ENCODE measurements around the gene ANKRD23. TPM values are rescaled to one million over a fixed set of nuclear protein-coding genes. Genes with fewer than 3 reads are reported as not detected.

The ANKRD23 gene
- total and polyA plus RNA-seq, 2 donors (not counting 1 experiment from before 2014, with no cell fraction given): 0.41 to 1.3 TPM

DNA sequence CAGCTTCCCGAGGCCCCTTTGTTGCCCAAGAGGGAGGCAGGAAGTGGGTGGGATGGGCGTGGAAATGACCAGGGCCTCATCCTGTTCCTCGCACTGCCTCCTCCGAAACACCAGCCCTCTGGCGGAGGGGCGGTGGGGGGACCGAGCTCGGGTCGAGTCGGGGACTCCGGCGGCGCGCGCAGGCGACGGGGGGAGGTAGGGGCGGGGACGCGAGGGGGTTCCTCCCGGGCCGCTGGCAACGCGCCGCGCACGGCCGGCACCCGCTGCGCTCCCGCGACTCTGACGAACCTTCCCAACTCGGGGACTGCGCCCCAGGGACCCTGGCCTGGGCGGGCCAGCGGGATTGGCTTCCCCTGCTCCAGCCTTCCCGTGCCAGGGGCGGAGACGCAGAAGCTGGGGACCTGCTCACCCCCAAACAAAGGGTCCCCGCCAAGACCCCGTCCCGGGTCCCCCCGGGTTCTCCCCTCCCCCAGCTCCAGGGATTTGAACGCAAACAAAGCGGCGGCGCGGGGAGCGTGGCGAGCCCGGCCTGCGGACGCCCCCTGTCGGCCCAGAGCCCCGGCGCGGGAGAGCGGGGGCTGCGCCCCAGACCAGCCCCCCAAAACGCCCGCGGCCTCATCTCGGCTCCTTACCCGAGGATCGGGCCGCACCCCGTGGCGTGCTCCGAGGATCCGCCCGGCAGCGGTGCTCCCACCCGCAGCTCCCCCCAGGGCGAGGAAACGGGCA, 24.9 kb upstream of the ANKRD23 start:
- no peaks in the 10 kb centered on the region for H4K20me1 ChIP-seq (ENCODE audit: control insufficient read depth, extremely low read depth, insufficient read depth, low read length)
- H3K79me2 ChIP-seq (ENCODE audit: control insufficient read depth, insufficient read depth, low read length): peaks cover 31% of the 10 kb centered on the region
- TF ChIP-seq CTCF (conservative IDR thresholded peaks at IDR 0.05 in 1 of 2, IDR thresholded peaks at IDR 0.05 in 1 of 2; ENCODE audit: low read depth in 1 of 2, low read length in 2 of 2): peak; percentile 41 to 59
- no peak for TF ChIP-seq EZH2 (IDR thresholded peaks at IDR 0.05; ENCODE audit: low read length, missing control alignments)
- H3K4me1 ChIP-seq (ENCODE audit: control insufficient read depth, extremely low read depth, insufficient read depth, low read length): peaks cover 13% of the 10 kb centered on the region
- peaks cover 2% of the 10 kb centered on the region for H3K27me3 ChIP-seq (ENCODE audit: control insufficient read depth, insufficient read depth, low read length)
- H3K9ac ChIP-seq (ENCODE audit: insufficient read depth, low read length): peak overlapping the region; percentile 71
- peak; percentile 90 to 95 for DNase-seq (ENCODE audit: low read depth in 2 of 2)
- H3K27ac ChIP-seq (ENCODE audit: insufficient read depth, low read length): peak overlapping the region; percentile 77
- H2AFZ ChIP-seq (ENCODE audit: low read length): peak overlapping the region; percentile 24
- no peaks in the 10 kb centered on the region for H3K9me3 ChIP-seq (ENCODE audit: control insufficient read depth, insufficient read depth, low read depth, low read length)
- H3K4me3 ChIP-seq (replicated peaks in 1 of 4; ENCODE audit: control extremely low read depth in 1 of 4, insufficient read depth in 1 of 4, low read depth in 3 of 4, low read length in 4 of 4): peak overlapping the region; percentile 41 to 91 (median 74)
- peaks cover 23% of the 10 kb centered on the region for H3K36me3 ChIP-seq (ENCODE audit: control insufficient read depth, insufficient read depth, low read length)
- H3K4me2 ChIP-seq (ENCODE audit: extremely low read depth, insufficient read depth, low read length): peak overlapping the region; percentile 98

DNA sequence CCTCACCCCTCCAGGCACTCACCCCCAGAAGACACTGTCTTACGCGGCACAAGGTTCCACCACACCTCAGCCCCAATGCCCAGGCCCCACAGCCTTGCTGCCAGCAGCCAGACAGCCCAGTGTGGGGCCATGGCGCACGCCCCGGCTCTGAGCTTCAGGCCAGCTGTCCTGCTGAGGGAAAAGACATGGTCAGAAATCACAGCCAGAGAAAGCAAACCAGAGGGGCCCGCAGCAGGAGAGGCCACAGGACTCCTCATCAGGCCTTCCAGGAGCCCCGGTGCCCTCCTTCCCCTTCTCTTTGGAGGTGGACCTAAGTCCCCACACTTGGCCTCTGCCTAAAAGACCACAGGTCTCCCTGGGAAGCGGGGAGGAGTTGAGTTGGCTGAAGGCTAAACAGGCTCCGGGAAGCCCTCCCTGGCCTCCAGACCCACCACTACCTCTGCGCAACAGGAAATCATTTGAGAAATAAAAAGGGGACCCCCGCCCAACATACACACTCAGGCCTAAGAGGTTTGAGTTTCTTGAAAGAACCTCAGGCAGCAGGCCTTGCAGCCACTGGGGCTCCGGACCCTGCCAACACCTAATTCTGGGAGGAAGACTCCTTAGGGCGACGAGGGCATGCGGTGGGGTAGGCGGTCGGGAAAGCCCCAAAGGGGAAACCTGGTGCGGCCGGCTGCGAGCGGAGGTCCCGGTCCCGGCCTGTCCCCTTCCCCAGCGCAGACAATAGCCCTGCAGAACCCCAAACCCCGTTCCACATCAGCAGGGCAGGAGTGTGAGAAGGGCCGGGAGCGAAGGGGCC, 24.1 kb upstream of the ANKRD23 start:
- peak in 1 of 2 donors; percentile 28 for DNase-seq (ENCODE audit: low read depth in 2 of 2)
- Histone ChIP-seq H3K4me1 (ENCODE audit: control insufficient read depth, extremely low read depth, insufficient read depth, low read length) (peaks cover 13% of the 10 kb centered on the region), H3K36me3 (ENCODE audit: control insufficient read depth, insufficient read depth, low read length) (peaks cover 29% of the 10 kb centered on the region), H3K9ac (ENCODE audit: insufficient read depth, low read length) (peak overlapping the region; percentile 66), H3K79me2 (ENCODE audit: control insufficient read depth, insufficient read depth, low read length) (peaks cover 31% of the 10 kb centered on the region), H4K20me1 (ENCODE audit: control insufficient read depth, extremely low read depth, insufficient read depth, low read length) (no peaks in the 10 kb centered on the region), H3K27ac (ENCODE audit: insufficient read depth, low read length) (peak overlapping the region; percentile 77), H3K9me3 (ENCODE audit: control insufficient read depth, insufficient read depth, low read depth, low read length) (no peaks in the 10 kb centered on the region), H3K4me3 (replicated peaks in 1 of 4; ENCODE audit: control extremely low read depth in 1 of 4, insufficient read depth in 1 of 4, low read depth in 3 of 4, low read length in 4 of 4) (peak overlapping the region; percentile 41 to 91 (median 74)), H2AFZ (ENCODE audit: low read length) (no peak overlapping the region), H3K27me3 (ENCODE audit: control insufficient read depth, insufficient read depth, low read length) (peaks cover 2% of the 10 kb centered on the region), H3K4me2 (ENCODE audit: extremely low read depth, insufficient read depth, low read length) (peak overlapping the region; percentile 98)
- TF ChIP-seq CTCF (conservative IDR thresholded peaks at IDR 0.05 in 1 of 2, IDR thresholded peaks at IDR 0.05 in 1 of 2; ENCODE audit: low read depth in 1 of 2, low read length in 2 of 2) (no peak), EZH2 (IDR thresholded peaks at IDR 0.05; ENCODE audit: low read length, missing control alignments) (no peak)
